DND-41 (cell line): ENCODE data around the gene AKAP10.
"Not testable (repeated sequence)": the region's sequence is repeated elsewhere in the genome, so short reads cannot be mapped to it uniquely, and the experiment has no call there.

Experiments
- ATAC-seq: fragments of 200-7000 bp; cut with Tn5 transposase; 3 replicates; pipeline ENCODE4 v1.9.1; 2021; ENCODE audit warnings: low read depth; ENCODE audit not compliant: insufficient read depth
- DNase-seq: peaks from one replicate; pipeline ENCODE4 v3.0.0-alpha.2; 2020
- H2AFZ ChIP-seq: 2 replicates; pipeline ENCODE4 v1.6.0; 2012; ENCODE audit warnings: low read depth, low read length
- H3K27ac ChIP-seq: 2 replicates; pipeline ENCODE4 v1.5.1; 2012; ENCODE audit warnings: low read length, inconsistent platforms
- H3K27me3 ChIP-seq: fragments of 200-600 bp; sonication (generic); 2 replicates; pipeline ENCODE4 v1.6.0; 2012; ENCODE audit warnings: low read length, mild to moderate bottlenecking, inconsistent platforms; ENCODE audit not compliant: insufficient read depth, poor library complexity
- H3K36me3 ChIP-seq: 2 replicates; pipeline ENCODE4 v1.5.1; 2012; ENCODE audit warnings: low read length, inconsistent platforms; ENCODE audit not compliant: insufficient read depth
- H3K4me1 ChIP-seq: 2 replicates; pipeline ENCODE4 v1.5.1; 2012; ENCODE audit warnings: mild to moderate bottlenecking, low read length; ENCODE audit not compliant: insufficient read depth
- H3K4me2 ChIP-seq: 2 replicates; pipeline ENCODE4 v1.6.0; 2012; ENCODE audit warnings: mild to moderate bottlenecking, moderate library complexity, low read length, inconsistent platforms; ENCODE audit not compliant: insufficient read depth
- H3K4me3 ChIP-seq, 2 experiments: fragments of 200-600 bp in 1 of 2; shearing (Covaris generic) in 1 of 2; 2 replicates each; pipeline ENCODE4 v1.5.1; 2012 to 2016; ENCODE audit warnings: inconsistent platforms in 2 of 2, low read length in 2 of 2, mild to moderate bottlenecking in 2 of 2, low read depth in 1 of 2, moderate library complexity in 1 of 2
- H3K79me2 ChIP-seq: 2 replicates; pipeline ENCODE4 v1.6.0; 2012; ENCODE audit warnings: low read length, inconsistent platforms; ENCODE audit not compliant: insufficient read depth
- H3K9ac ChIP-seq: 2 replicates; pipeline ENCODE4 v1.6.0; 2012; ENCODE audit warnings: low read depth, mild to moderate bottlenecking, inconsistent platforms, low read length, moderate library complexity
- H3K9me3 ChIP-seq: 2 replicates; pipeline ENCODE4 v1.5.1; 2012; ENCODE audit warnings: low read length, moderate library complexity, mild to moderate bottlenecking, inconsistent platforms; ENCODE audit not compliant: insufficient read depth, severe bottlenecking
- H4K20me1 ChIP-seq: 2 replicates; pipeline ENCODE4 v1.6.0; 2012; ENCODE audit warnings: low read length; ENCODE audit not compliant: insufficient read depth
- CTCF ChIP-seq: IDR thresholded peaks from 2 replicates; pipeline ENCODE4 v1.5.1; 2012; ENCODE audit warnings: borderline replicate concordance, low read length, moderate library complexity, mild to moderate bottlenecking; ENCODE audit not compliant: poor library complexity, severe bottlenecking; ENCODE audit errors: extremely low read depth
- EZH2 ChIP-seq: IDR thresholded peaks from 3 replicates; pipeline ENCODE4 v1.6.1; 2012; ENCODE audit warnings: borderline replicate concordance, low read depth, mild to moderate bottlenecking, moderate library complexity, low read length, inconsistent platforms; ENCODE audit not compliant: severe bottlenecking

AKAP10 gene

GRCh38 chr17:19973156-19973555 is 4.5 kb downstream of the AKAP10 start:
- H4K20me1 ChIP-seq, result peaks cover 63% of the 10 kb centered on the region
- ATAC-seq (no peak), DNase-seq (no peak)
- no peaks in the 10 kb centered on the region for H3K9me3 ChIP-seq
- no peaks in the 10 kb centered on the region for H3K27me3 ChIP-seq
- peaks cover 28% of the 10 kb centered on the region for H3K4me1 ChIP-seq
- peaks cover 98% of the 10 kb centered on the region for H3K79me2 ChIP-seq
- no peak overlapping the region for H3K4me3 ChIP-seq
- no peak overlapping the region for H3K27ac ChIP-seq
- no peak for TF ChIP-seq EZH2
- TF ChIP-seq CTCF, result no peak
- no peak overlapping the region for H3K9ac ChIP-seq
- H3K4me2 ChIP-seq, result no peak overlapping the region
- peaks cover 61% of the 10 kb centered on the region for H3K36me3 ChIP-seq
- no peak overlapping the region for H2AFZ ChIP-seq

GRCh38 chr17:19962954-19963353 is 14.7 kb downstream of the AKAP10 start:
- not testable (repeated sequence) for H3K4me2 ChIP-seq, ATAC-seq, H3K4me3 ChIP-seq, H3K27me3 ChIP-seq, H3K9ac ChIP-seq, H3K4me1 ChIP-seq, H3K27ac ChIP-seq, H3K9me3 ChIP-seq, H2AFZ ChIP-seq, DNase-seq
- Histone ChIP-seq H4K20me1 (peaks cover 25% of the 10 kb centered on the region), H3K36me3 (peaks cover 90% of the 10 kb centered on the region), H3K79me2 (peaks cover 84% of the 10 kb centered on the region)

GRCh38 chr17:19958023-19958422 is 19.6 kb downstream of the AKAP10 start:
- Histone ChIP-seq H3K9ac (no peak overlapping the region), H3K4me1 (no peaks in the 10 kb centered on the region), H3K27me3 (no peaks in the 10 kb centered on the region), H3K4me2 (no peak overlapping the region), H3K4me3 (no peak overlapping the region), H3K79me2 (peaks cover 89% of the 10 kb centered on the region), H2AFZ (no peak overlapping the region), H3K27ac (no peak overlapping the region), H3K9me3 (no peaks in the 10 kb centered on the region), H3K36me3 (peaks cover 95% of the 10 kb centered on the region), H4K20me1 (peaks cover 21% of the 10 kb centered on the region; the same call in 1 of the 2 replicates)
- ATAC-seq (no peak), DNase-seq (no peak)
- no peak for TF ChIP-seq EZH2
- TF ChIP-seq CTCF, result no peak

GRCh38 chr17:19955099-19955498 is 22.5 kb downstream of the AKAP10 start:
- Histone ChIP-seq H3K4me2 (no peak overlapping the region), H2AFZ (no peak overlapping the region), H4K20me1 (peaks cover 14% of the 10 kb centered on the region; the same call in 1 of the 2 replicates), H3K9me3 (no peaks in the 10 kb centered on the region), H3K27me3 (no peaks in the 10 kb centered on the region), H3K9ac (no peak overlapping the region), H3K27ac (no peak overlapping the region), H3K36me3 (peaks cover 74% of the 10 kb centered on the region), H3K4me3 (no peak overlapping the region), H3K4me1 (no peaks in the 10 kb centered on the region), H3K79me2 (peaks cover 81% of the 10 kb centered on the region)
- ATAC-seq (no peak), DNase-seq (no peak)
- TF ChIP-seq EZH2 (no peak), CTCF (no peak)

- H3K27me3 ChIP-seq, H3K27ac ChIP-seq, H3K9me3 ChIP-seq, H2AFZ ChIP-seq, H3K4me2 ChIP-seq, H3K9ac ChIP-seq, H3K4me3 ChIP-seq, DNase-seq, H3K4me1 ChIP-seq, ATAC-seq: not testable (repeated sequence)
- H3K36me3 ChIP-seq, result peaks cover 66% of the 10 kb centered on the region
- peaks cover 35% of the 10 kb centered on the region for H4K20me1 ChIP-seq
- H3K79me2 ChIP-seq, result peaks cover 88% of the 10 kb centered on the region
These were observed 26.2 kb downstream of the AKAP10 start for GRCh38 chr17:19951411-19951810.

- peak; percentile 16 for DNase-seq
These were observed 26.9 kb downstream of the AKAP10 start for GRCh38 chr17:19950624-19951195.

More at GRCh38 chr17:19950624-19951195, 26.9 kb downstream of the AKAP10 start:
- peaks cover 30% of the 10 kb centered on the region for H4K20me1 ChIP-seq
- not testable (repeated sequence) for H3K4me1 ChIP-seq, H3K27me3 ChIP-seq, H3K27ac ChIP-seq, H2AFZ ChIP-seq, H3K9me3 ChIP-seq, H3K4me2 ChIP-seq, H3K9ac ChIP-seq, H3K4me3 ChIP-seq, ATAC-seq
- H3K79me2 ChIP-seq, result peaks cover 84% of the 10 kb centered on the region
- H3K36me3 ChIP-seq, result peaks cover 62% of the 10 kb centered on the region
